Vagina (tissue), 2 donors: ENCODE results near the gene ZNF83.

Source experiments
- POLR2A ChIP-seq, 2 donors: fragments of 450-650 bp; IDR thresholded peaks; one replicate each; pipeline ENCODE4 v1.6.1; 2017; ENCODE audit warnings: antibody characterized with exemption in 2 of 2, mild to moderate bottlenecking in 2 of 2, moderate library complexity in 2 of 2
- POLR2AphosphoS5 ChIP-seq, 2 donors: sonication (generic); formaldehyde crosslinking; IDR thresholded peaks; one replicate each; pipeline ENCODE4 v1.9.0; 2017; ENCODE audit warnings: antibody characterized with exemption in 2 of 2, mild to moderate bottlenecking in 2 of 2, low read depth in 1 of 2; ENCODE audit not compliant: insufficient read depth in 1 of 2
- TF ChIP-seq, protein P1 (sequence below), 3 experiments: fragments of 450-650 bp in 2 of 3; fragments of 200-600 bp in 1 of 3; sonication (generic) in 1 of 3; IDR thresholded peaks; one replicate each; pipeline ENCODE4 v1.5.1; 2017 to 2019; ENCODE audit warnings: antibody characterized with exemption in 3 of 3, mild to moderate bottlenecking in 2 of 3, moderate library complexity in 2 of 3

DNA sequence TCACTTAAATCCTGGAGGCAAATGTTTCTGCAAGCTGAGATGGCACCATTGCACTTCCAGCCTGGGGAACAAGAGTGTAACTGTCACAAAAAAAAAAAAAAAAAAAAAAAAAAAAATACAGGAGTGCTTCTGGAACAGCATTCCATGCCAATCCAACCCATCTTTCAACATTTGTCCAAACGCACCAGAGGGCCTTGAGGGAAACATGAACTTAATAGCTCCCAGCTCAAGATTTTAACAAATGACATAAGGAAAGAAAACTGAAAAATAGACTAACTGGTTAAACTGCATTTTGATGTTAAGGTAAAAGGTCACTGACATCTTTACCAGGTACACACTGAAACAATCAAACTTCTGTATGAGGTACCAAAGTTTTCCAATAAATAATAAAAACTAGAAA is 47.7 kb upstream of the ZNF83 start:
- TF ChIP-seq POLR2AphosphoS5 (IDR thresholded peaks at IDR 0.05; ENCODE audit: insufficient read depth in 1 of 2, low read depth in 1 of 2) = no peak
- TF ChIP-seq, protein P1, sequence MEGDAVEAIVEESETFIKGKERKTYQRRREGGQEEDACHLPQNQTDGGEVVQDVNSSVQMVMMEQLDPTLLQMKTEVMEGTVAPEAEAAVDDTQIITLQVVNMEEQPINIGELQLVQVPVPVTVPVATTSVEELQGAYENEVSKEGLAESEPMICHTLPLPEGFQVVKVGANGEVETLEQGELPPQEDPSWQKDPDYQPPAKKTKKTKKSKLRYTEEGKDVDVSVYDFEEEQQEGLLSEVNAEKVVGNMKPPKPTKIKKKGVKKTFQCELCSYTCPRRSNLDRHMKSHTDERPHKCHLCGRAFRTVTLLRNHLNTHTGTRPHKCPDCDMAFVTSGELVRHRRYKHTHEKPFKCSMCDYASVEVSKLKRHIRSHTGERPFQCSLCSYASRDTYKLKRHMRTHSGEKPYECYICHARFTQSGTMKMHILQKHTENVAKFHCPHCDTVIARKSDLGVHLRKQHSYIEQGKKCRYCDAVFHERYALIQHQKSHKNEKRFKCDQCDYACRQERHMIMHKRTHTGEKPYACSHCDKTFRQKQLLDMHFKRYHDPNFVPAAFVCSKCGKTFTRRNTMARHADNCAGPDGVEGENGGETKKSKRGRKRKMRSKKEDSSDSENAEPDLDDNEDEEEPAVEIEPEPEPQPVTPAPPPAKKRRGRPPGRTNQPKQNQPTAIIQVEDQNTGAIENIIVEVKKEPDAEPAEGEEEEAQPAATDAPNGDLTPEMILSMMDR (IDR thresholded peaks at IDR 0.05) = no peak
- TF ChIP-seq POLR2A (IDR thresholded peaks at IDR 0.05) = no peak
